Iris pigment epithelial cell (primary cell): Measurements from ENCODE around the gene GPATCH8.

Source experiments
- DNase-seq: peaks from one replicate; pipeline ENCODE4 v3.0.0-alpha.2; 2011; ENCODE audit warnings: low read depth

The GPATCH8 gene

GRCh38 chr17:44354582-44355561, 148.3 kb downstream of the GPATCH8 start:
- DNase-seq, result no peak

- DNase-seq, result no peak
Measured at GRCh38 chr17:44353672-44354331, 149.4 kb downstream of the GPATCH8 start.

GRCh38 chr17:44352828-44353671, 150.2 kb downstream of the GPATCH8 start:
- DNase-seq, result no peak

GRCh38 chr17:44351961-44352827, 151.0 kb downstream of the GPATCH8 start:
- DNase-seq, result no peak

GRCh38 chr17:44351464-44351863, 151.7 kb downstream of the GPATCH8 start:
- no peak for DNase-seq

GRCh38 chr17:44350733-44351226, 152.4 kb downstream of the GPATCH8 start:
- DNase-seq, result peak; percentile 41

GRCh38 chr17:44349553-44350070, 153.6 kb downstream of the GPATCH8 start:
- DNase-seq, result no peak

GRCh38 chr17:44348988-44349364, 154.2 kb downstream of the GPATCH8 start:
- DNase-seq, result no peak

- DNase-seq, result peak; percentile 61
Measured at GRCh38 chr17:44348234-44348987, 154.8 kb downstream of the GPATCH8 start.
